ENCODE measurements around the gene CLDN4.

DNA sequence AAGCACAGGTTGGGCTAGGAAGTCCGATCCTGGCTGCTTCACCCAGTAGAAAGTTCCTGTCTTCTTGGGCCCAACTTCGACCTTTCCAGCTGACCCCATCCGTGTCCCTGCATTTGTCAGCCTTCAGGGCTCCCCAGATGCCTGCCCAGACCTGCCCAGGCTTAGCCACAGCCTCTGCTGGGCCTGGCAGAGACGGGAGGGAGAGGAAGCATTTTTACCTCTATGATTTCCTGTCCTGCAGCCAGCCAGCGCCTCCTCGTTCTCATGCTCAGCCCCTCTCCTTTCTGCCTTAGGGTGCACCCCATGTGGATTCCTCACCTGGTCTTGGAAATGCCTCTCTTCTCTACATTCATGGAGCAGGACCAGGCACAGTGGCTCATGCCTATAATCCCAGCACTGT lies 7.8 kb downstream of the CLDN4 start:
- TF ChIP-seq, protein P1, sequence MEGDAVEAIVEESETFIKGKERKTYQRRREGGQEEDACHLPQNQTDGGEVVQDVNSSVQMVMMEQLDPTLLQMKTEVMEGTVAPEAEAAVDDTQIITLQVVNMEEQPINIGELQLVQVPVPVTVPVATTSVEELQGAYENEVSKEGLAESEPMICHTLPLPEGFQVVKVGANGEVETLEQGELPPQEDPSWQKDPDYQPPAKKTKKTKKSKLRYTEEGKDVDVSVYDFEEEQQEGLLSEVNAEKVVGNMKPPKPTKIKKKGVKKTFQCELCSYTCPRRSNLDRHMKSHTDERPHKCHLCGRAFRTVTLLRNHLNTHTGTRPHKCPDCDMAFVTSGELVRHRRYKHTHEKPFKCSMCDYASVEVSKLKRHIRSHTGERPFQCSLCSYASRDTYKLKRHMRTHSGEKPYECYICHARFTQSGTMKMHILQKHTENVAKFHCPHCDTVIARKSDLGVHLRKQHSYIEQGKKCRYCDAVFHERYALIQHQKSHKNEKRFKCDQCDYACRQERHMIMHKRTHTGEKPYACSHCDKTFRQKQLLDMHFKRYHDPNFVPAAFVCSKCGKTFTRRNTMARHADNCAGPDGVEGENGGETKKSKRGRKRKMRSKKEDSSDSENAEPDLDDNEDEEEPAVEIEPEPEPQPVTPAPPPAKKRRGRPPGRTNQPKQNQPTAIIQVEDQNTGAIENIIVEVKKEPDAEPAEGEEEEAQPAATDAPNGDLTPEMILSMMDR (IDR thresholded peaks at IDR 0.05; ENCODE audit: low read depth, low read length, missing input control): no peak
- TF ChIP-seq YY1 (IDR thresholded peaks at IDR 0.05): no peak
- TF ChIP-seq MAX (IDR thresholded peaks at IDR 0.05): no peak
- no peak for TF ChIP-seq SP1 (IDR thresholded peaks at IDR 0.05)
- TF ChIP-seq GABPA (IDR thresholded peaks at IDR 0.05 in 1 of 2, conservative IDR thresholded peaks at IDR 0.05 in 1 of 2): no peak
- no peak for TF ChIP-seq JUND (IDR thresholded peaks at IDR 0.05)
- no peak for TF ChIP-seq TAF1 (conservative IDR thresholded peaks at IDR 0.05)
- TF ChIP-seq RAD21 (IDR thresholded peaks at IDR 0.05): no peak
- TF ChIP-seq FOXA2 (IDR thresholded peaks at IDR 0.05): no peak
- TF ChIP-seq FOXA1 (IDR thresholded peaks at IDR 0.05): no peak

Measured in liver (tissue), 3 donors.